HCT116 (cell line): Measurements from ENCODE around the gene SLC44A2. TPM values are rescaled to one million over a fixed set of nuclear protein-coding genes. Genes with fewer than 3 reads are reported as not detected.
A peak's percentile ranks its signal among the peaks of the same experiment; 100 is the strongest.

Experiments
- ATAC-seq: fragments of 200-7000 bp; cut with Tn5 transposase; 2 replicates; pipeline ENCODE4 v1.9.1; 2020; ENCODE audit warnings: mild to moderate bottlenecking, moderate library complexity
- BruUV-seq: library from RNA; stranded (reverse); fragments of 400-500 nt; replicated peaks from 2 replicates; lab custom pipeline; 2021; lab: Mats Ljungman, UMichigan
- CTCF ChIA-PET: fragments of 300-600 bp; sonication (Branson Sonifier 250); formaldehyde crosslinking; loops from one replicate; lab custom pipeline; 2021; ENCODE audit warnings: antibody characterized with exemption; lab: Charles Lee
- POLR2A ChIA-PET: fragments of 300-600, 350-600 bp; sonication (Branson Sonifier 250); formaldehyde crosslinking; loops from one replicate; lab custom pipeline; 2021; ENCODE audit warnings: antibody characterized with exemption; lab: Charles Lee
- RAD21 ChIA-PET, 2 experiments: fragments of 300-600 bp; sonication (Branson Sonifier 250); formaldehyde crosslinking; loops; one replicate each; lab custom pipeline; 2023; ENCODE audit warnings: low total read pairs in 2 of 2; ENCODE audit not compliant: uncharacterized antibody in 2 of 2, unreplicated experiment in 2 of 2, low non-redundant PET in 1 of 2; lab: Charles Lee
- DNase-seq: peaks from one replicate; pipeline ENCODE4 v3.0.0-alpha.2; 2010; ENCODE audit warnings: low read depth, low spot score
- H2AFZ ChIP-seq: fragments of 200-600 bp; shearing (Covaris generic), sonication (generic); 2 replicates; pipeline ENCODE4 v1.6.1; 2017; ENCODE audit warnings: low read depth, mixed run types, mixed read lengths, antibody characterized with exemption, low read length; ENCODE audit not compliant: poor library complexity, severe bottlenecking
- H3K27ac ChIP-seq: 2 replicates; pipeline ENCODE4 v1.5.1; 2012; ENCODE audit warnings: low read depth, low read length
- H3K27me3 ChIP-seq: fragments of 200-600 bp; sonication (generic); 2 replicates; pipeline ENCODE4 v1.6.1; 2016; ENCODE audit warnings: mixed run types, low read length, mixed read lengths; ENCODE audit not compliant: insufficient read depth
- H3K36me3 ChIP-seq, 2 experiments: fragments of 200-500 bp in 1 of 2; fragments of 200-600 bp in 1 of 2; sonication (Bioruptor generic) in 1 of 2; sonication (generic) in 1 of 2; 2 replicates each; pipeline versions ENCODE4 v1.5.1 to v1.6.1; 2014 to 2016; ENCODE audit warnings: low read length in 2 of 2, inconsistent platforms in 1 of 2, mixed read lengths in 1 of 2, mixed run types in 1 of 2; ENCODE audit not compliant: insufficient read depth in 2 of 2, control insufficient read depth in 1 of 2
- H3K4me1 ChIP-seq, 2 experiments: fragments of 200-600 bp in 1 of 2; sonication (generic) in 1 of 2; 2 replicates each; pipeline versions ENCODE4 v1.5.1 to v1.6.1; 2012 to 2017; ENCODE audit warnings: low read length in 2 of 2, inconsistent platforms in 1 of 2, mild to moderate bottlenecking in 1 of 2, mixed read lengths in 1 of 2, mixed run types in 1 of 2, moderate library complexity in 1 of 2; ENCODE audit not compliant: insufficient read depth in 2 of 2, control insufficient read depth in 1 of 2
- H3K4me2 ChIP-seq: fragments of 200-600 bp; sonication (generic); 2 replicates; pipeline ENCODE4 v1.6.1; 2017; ENCODE audit warnings: mixed run types, low read length, mixed read lengths
- H3K4me3 ChIP-seq, 2 experiments: fragments of 200-600 bp in 1 of 2; sonication (generic) in 1 of 2; replicated peaks in 1 of 2; 2 replicates each; pipeline ENCODE4 v1.5.1; 2011 to 2016; ENCODE audit warnings: low read length in 2 of 2, control low read depth in 1 of 2, low read depth in 1 of 2, mild to moderate bottlenecking in 1 of 2, mixed read lengths in 1 of 2, mixed run types in 1 of 2
- H3K79me2 ChIP-seq: fragments of 200-600 bp; sonication (generic); 2 replicates; pipeline ENCODE4 v1.6.1; 2017; ENCODE audit warnings: mild to moderate bottlenecking, mixed run types, low read length, moderate library complexity, mixed read lengths; ENCODE audit not compliant: insufficient read depth
- H3K9ac ChIP-seq: fragments of 200-600 bp; sonication (generic); 2 replicates; pipeline ENCODE4 v1.6.1; 2016; ENCODE audit warnings: low read length, mixed read lengths
- H3K9me2 ChIP-seq: fragments of 200-600 bp; sonication (generic), shearing (Covaris generic); 2 replicates; pipeline ENCODE4 v1.6.1; 2017; ENCODE audit warnings: mixed run types, mild to moderate bottlenecking, moderate library complexity; ENCODE audit not compliant: insufficient read depth
- H3K9me3 ChIP-seq, 2 experiments: fragments of 200-500 bp in 1 of 2; fragments of 200-600 bp in 1 of 2; sonication (Bioruptor generic) in 1 of 2; sonication (generic) in 1 of 2; 2 replicates each; pipeline ENCODE4 v1.6.1; 2014 to 2017; ENCODE audit warnings: low read length in 2 of 2, mixed read lengths in 2 of 2, inconsistent platforms in 1 of 2, low read depth in 1 of 2, mild to moderate bottlenecking in 1 of 2, mixed run types in 1 of 2, moderate library complexity in 1 of 2; ENCODE audit not compliant: control insufficient read depth in 1 of 2, insufficient read depth in 1 of 2
- H4K20me1 ChIP-seq: fragments of 200-600 bp; sonication (generic), shearing (Covaris generic); 2 replicates; pipeline ENCODE4 v1.6.1; 2017; ENCODE audit warnings: mixed run types, mild to moderate bottlenecking, moderate library complexity; ENCODE audit not compliant: insufficient read depth
- CTCF ChIP-seq, 3 experiments: fragments of 200-600 bp in 1 of 3; sonication (generic) in 1 of 3; IDR thresholded peaks in 2 of 3; conservative IDR thresholded peaks in 1 of 3; 2 replicates each; pipeline ENCODE4 v1.5.1; 2012 to 2017; ENCODE audit warnings: low read depth in 2 of 3, low read length in 2 of 3, antibody characterized with exemption in 1 of 3, borderline replicate concordance in 1 of 3, control low read depth in 1 of 3, mild to moderate bottlenecking in 1 of 3, mixed read lengths in 1 of 3, mixed run types in 1 of 3, moderate library complexity in 1 of 3; ENCODE audit not compliant: insufficient read depth in 1 of 3
- EZH2phosphoT487 ChIP-seq: fragments of 200-600 bp; IDR thresholded peaks from 2 replicates; pipeline ENCODE4 v1.6.1; 2018; ENCODE audit warnings: antibody characterized with exemption, borderline replicate concordance
- POLR2AphosphoS5 ChIP-seq: IDR thresholded peaks from 2 replicates; pipeline ENCODE4 v1.6.1; 2011; ENCODE audit warnings: mild to moderate bottlenecking, low read depth, low read length, moderate library complexity
- RAD21 ChIP-seq: IDR thresholded peaks from 2 replicates; pipeline ENCODE4 v1.6.1; 2012; ENCODE audit warnings: low read depth, mild to moderate bottlenecking
- SRF ChIP-seq: IDR thresholded peaks from 2 replicates; pipeline ENCODE4 v1.6.1; 2012; ENCODE audit warnings: low read depth
- intact Hi-C: fragments of 100-400 bp; cut with micrococcal nuclease; formaldehyde crosslinking; loops from 2 replicates; pipeline ENCODE4 v1.10.0; 2022
- total RNA-seq: library from RNA; stranded (reverse); gene quantifications from one replicate; pipeline ENCODE4 v1.2.1, GENCODE V29; 2021; ENCODE audit not compliant: unreplicated experiment

SLC44A2 gene
- total RNA-seq, 1 experiment from 2014 or later, result 90.9 TPM

- intact Hi-C loops, result loop anchor here (1.0 kb wide), 1 partner anchor 63 kb away; no protein-coding TSS in a partner anchor
- peaks cover 5 to 13% of the 10 kb centered on the region in 2 experiments; a peak in 3 of 4 replicates for H3K4me1 ChIP-seq
- H4K20me1 ChIP-seq, result no peaks in the 10 kb centered on the region
- H3K36me3 ChIP-seq, result peaks cover 0 to 11% of the 10 kb centered on the region in 2 experiments; a peak in 2 of 4 replicates
- peak overlapping the region; percentile 25; the same call in 1 of the 2 replicates for H3K27ac ChIP-seq
- ChIA-PET CTCF (interaction anchor here (0.5 to 5.7 kb wide), 13 partner anchors 19 to 241 kb away, joined by 3 to 114 read pairs (median 3); partner anchors contain the start of genes CDC37 and SLC44A2), RAD21 (interaction anchor here (0.6 to 4.0 kb wide), 9 partner anchors 15 to 63 kb away, joined by 3 to 31 read pairs (median 4); no protein-coding TSS in a partner anchor), POLR2A (interaction anchor here (1.0 to 1.7 kb wide), 3 partner anchors 58 to 64 kb away, joined by 4 to 5 read pairs (median 4); no protein-coding TSS in a partner anchor)
- H3K4me2 ChIP-seq, result no peak overlapping the region
- no peak overlapping the region for H3K4me3 ChIP-seq
- H2AFZ ChIP-seq, result no peak overlapping the region
- no peak for TF ChIP-seq EZH2phosphoT487
- peak; percentile 96 for TF ChIP-seq RAD21
- peak; percentile 83 to 97 (median 85) for TF ChIP-seq CTCF (IDR thresholded peaks at IDR 0.05 in 2 of 3, conservative IDR thresholded peaks at IDR 0.05 in 1 of 3; ENCODE audit: borderline replicate concordance in 1 of 3, insufficient read depth in 1 of 3, low read depth in 2 of 3, low read length in 2 of 3)
- TF ChIP-seq SRF, result no peak
- peak; percentile 52; the same call in 1 of the 2 replicates for TF ChIP-seq POLR2AphosphoS5
- H3K9ac ChIP-seq, result no peak overlapping the region
- H3K27me3 ChIP-seq, result no peaks in the 10 kb centered on the region
- H3K79me2 ChIP-seq, result no peaks in the 10 kb centered on the region
- no peaks in the 10 kb centered on the region for H3K9me3 ChIP-seq
- DNase-seq (peak; percentile 35), ATAC-seq (peak; percentile 95)
- no TSS peak for BruUV-seq
- H3K9me2 ChIP-seq, result no peaks in the 10 kb centered on the region
These were observed 19.1 kb downstream of the SLC44A2 start for GRCh38 chr19:10644260-10645007.
